Ovary (tissue), 9 donors: ENCODE data around the gene PPP4C. TPM values are rescaled to one million over a fixed set of nuclear protein-coding genes. Genes with fewer than 3 reads are reported as not detected.
A peak's percentile ranks its signal among the peaks of the same experiment; 100 is the strongest.

ENCODE experiments used
- DNase-seq, 5 donors: peaks; one replicate each; pipeline ENCODE4 v3.0.0-alpha.2; 2019 to 2020
- H3K27ac ChIP-seq, 2 donors: fragments of 200-600 bp; one replicate each; pipeline versions ENCODE4 v1.5.1 to v1.8.0; 2019 to 2022
- H3K27me3 ChIP-seq: fragments of 200-600 bp; one replicate; pipeline ENCODE4 v1.8.0; 2022
- H3K36me3 ChIP-seq: fragments of 200-600 bp; sonication (generic); one replicate; pipeline ENCODE4 v1.5.1; 2019
- H3K4me1 ChIP-seq: one replicate; pipeline ENCODE4 v1.8.1; 2013; ENCODE audit warnings: mild to moderate bottlenecking, moderate library complexity; ENCODE audit not compliant: insufficient read depth
- H3K4me3 ChIP-seq: fragments of 200-600 bp; sonication (generic); one replicate; pipeline ENCODE4 v1.5.1; 2017
- H3K9me3 ChIP-seq, 2 donors: fragments of 200-600 bp in 1 of 2; sonication (generic) in 1 of 2; one replicate each; pipeline versions ENCODE4 v1.5.1 to v1.8.1; 2013 to 2019; ENCODE audit warnings: mild to moderate bottlenecking in 1 of 2, moderate library complexity in 1 of 2
- CTCF ChIP-seq, 3 donors: fragments of 450-650 bp in 2 of 3; fragments of 200-600 bp in 1 of 3; IDR thresholded peaks; one replicate each; pipeline versions ENCODE4 v1.5.1 to v1.8.0; 2016 to 2022; ENCODE audit warnings: antibody characterized with exemption in 3 of 3, mild to moderate bottlenecking in 1 of 3
- EP300 ChIP-seq: sonication (generic); formaldehyde crosslinking; IDR thresholded peaks from one replicate; pipeline ENCODE4 v1.6.1; 2017; ENCODE audit warnings: antibody characterized with exemption
- POLR2A ChIP-seq: fragments of 450-650 bp; IDR thresholded peaks from one replicate; pipeline ENCODE4 v1.6.1; 2017; ENCODE audit warnings: antibody characterized with exemption, mild to moderate bottlenecking, moderate library complexity
- WGBS, 3 donors: extraction: QIAGEN DNeasy Blood & Tissue Kit in 1 of 3; methylation state at CpG; one replicate each; pipeline versions ENCODE4 v1.1.5 to v1.1.7; 2013 to 2017; 5-methylcytosine and 5-hydroxymethylcytosine counted together
- intact Hi-C, 4 donors: fragments of 100-400 bp; cut with DNase I; formaldehyde crosslinking; loops; one replicate each; pipeline versions ENCODE4 v1.11.0 to v1.15.1; 2022 to 2023
- polyA plus RNA-seq, 2 donors: library from polyadenylated mRNA; stranded (reverse); fragments of 200-250 nt in 1 of 2; fragments of 350-450 nt in 1 of 2; fragmentation: Illumina TruSeq in 1 of 2; extraction: RNeasy Lipid Tissue Mini Kit (QIAGEN cat#74804) in 1 of 2; gene quantifications; one replicate each; pipeline ENCODE4 v1.2.3, GENCODE V29; 2013 to 2014
- total RNA-seq, 7 donors: library from RNA; depleted of rRNA in 2 of 7; stranded (reverse); fragments of >200 nt in 2 of 7; fragmentation: NEBNext Ultra II Directional in 3 of 7; extraction: Animal tissue kit (Norgen Biotek cat#: 25700) in 3 of 7; gene quantifications; one replicate each; pipeline versions ENCODE4 v1.1.0 to v1.2.4, GENCODE V29; 2016 to 2023
- donor health status: DM: no; HTN: no; CAD: no; lungs with moderate emphysema.
- donor health status: DM: no; HTN: no; CAD: no.
- donor health status: Bipolar disorder and iron deficiency.
- donor health status: DM: yes; HTN: yes; CAD: no.
- donor health status: DM: no; HTN: no; CAD: no.
- donor health status: DM: yes; HTN: yes; CAD: no.

The PPP4C gene
- total and polyA plus RNA-seq, 9 donors: 13.7 to 58.8 (median 49.1) TPM

- Histone ChIP-seq H3K36me3 (no peaks in the 10 kb centered on the region), H3K9me3 (no peaks in the 10 kb centered on the region), H3K27me3 (no peaks in the 10 kb centered on the region), H3K27ac (peak overlapping the region; percentile 91 to 99), H3K4me1 (peaks cover 16% of the 10 kb centered on the region), H3K4me3 (peak overlapping the region; percentile 97)
- no peak for TF ChIP-seq CTCF (IDR thresholded peaks at IDR 0.05)
- TF ChIP-seq EP300: no peak
- TF ChIP-seq POLR2A: no peak
- intact Hi-C loops: loop anchor here in 2 of 4 donors (2.0 to 10.0 kb wide), 2 partner anchors 28 to 340 kb away; partner anchors contain the start of gene ZNF771 (in 1 of the 2)
- WGBS, 3 donors: 0 to 1% (median 1%) methylated on average over 21 to 25 of the region's 25 CpGs
- no peak for DNase-seq
Measured at GRCh38 chr16:30064729-30065101, 11.1 kb upstream of the PPP4C start.

- H3K36me3 ChIP-seq: no peaks in the 10 kb centered on the region
- H3K27ac ChIP-seq: peak within 1 kb of the TSS; percentile 91 to 99
- 0% methylated on average over 64 to 99 of the region's 99 CpGs for WGBS, 3 donors
- H3K4me3 ChIP-seq: peak within 1 kb of the TSS; percentile 97
- no peaks in the 10 kb centered on the region for H3K27me3 ChIP-seq
- peak; percentile 98 for DNase-seq
- TF ChIP-seq EP300: peak; percentile 65
- peak; percentile 91 for TF ChIP-seq POLR2A
- peak in 2 of 3 donors; percentile 32 to 38 for TF ChIP-seq CTCF (IDR thresholded peaks at IDR 0.05)
- peaks cover 21% of the 10 kb centered on the region for H3K4me1 ChIP-seq
- intact Hi-C loops: loop anchor here in 2 of 4 donors (2.0 to 10.0 kb wide), 2 partner anchors 27 to 339 kb away; partner anchors contain the start of gene ZNF771 (in 1 of the 2)
- no peaks in the 10 kb centered on the region for H3K9me3 ChIP-seq
Measured at GRCh38 chr16:30065102-30065942, 10.5 kb upstream of the PPP4C start, which contains the start of gene ALDOA. ALDOA (plus strand) TSS chr16:30065760; CDS start chr16:30066898, 1,138 bp downstream.

GRCh38 chr16:30065943-30066760, 9.6 kb upstream of the PPP4C start:
- no peak for TF ChIP-seq POLR2A
- TF ChIP-seq EP300: no peak
- TF ChIP-seq CTCF (IDR thresholded peaks at IDR 0.05): peak in 1 of 3 donors; percentile 29
- intact Hi-C loops: loop anchor here in 2 of 4 donors (2.0 to 10.0 kb wide), 2 partner anchors 27 to 339 kb away; partner anchors contain the start of gene ZNF771 (in 1 of the 2)
- H3K27me3 ChIP-seq: no peaks in the 10 kb centered on the region
- peak in 3 of 5 donors; percentile 45 to 82 (median 75) for DNase-seq
- no peaks in the 10 kb centered on the region for H3K9me3 ChIP-seq
- H3K4me3 ChIP-seq: peak overlapping the region; percentile 97
- peak overlapping the region; percentile 80 to 99 for H3K27ac ChIP-seq
- H3K36me3 ChIP-seq: no peaks in the 10 kb centered on the region
- 1% methylated on average over 41 to 44 of the region's 44 CpGs for WGBS, 3 donors
- H3K4me1 ChIP-seq: peaks cover 21% of the 10 kb centered on the region
